Lung (tissue), 12 donors: ENCODE data around the gene DOK7. TPM values are rescaled to one million over a fixed set of nuclear protein-coding genes. Genes with fewer than 3 reads are reported as not detected.
A peak's percentile ranks its signal among the peaks of the same experiment; 100 is the strongest.

Experiments used
- ATAC-seq: fragments of 200-7000 bp; cut with Tn5 transposase; one replicate; pipeline ENCODE4 v1.9.1; 2020; ENCODE audit warnings: moderate number of reproducible peaks; ENCODE audit not compliant: insufficient read depth, low FRiP score
- DNase-seq, 3 donors: peaks; one replicate each; pipeline ENCODE4 v3.0.0-alpha.2; 2013 to 2017
- H3K27ac ChIP-seq, 2 donors: one replicate each; pipeline ENCODE4 v1.5.1; 2013; ENCODE audit warnings: mild to moderate bottlenecking in 2 of 2, moderate library complexity in 2 of 2, control low read depth in 1 of 2, inconsistent platforms in 1 of 2, low read depth in 1 of 2, low read length in 1 of 2
- H3K27me3 ChIP-seq, 3 donors: one replicate each; pipeline ENCODE4 v1.5.1; 2013; ENCODE audit warnings: low read length in 2 of 3; ENCODE audit not compliant: control insufficient read depth in 3 of 3, insufficient read depth in 3 of 3
- H3K36me3 ChIP-seq, 4 donors: one replicate each; pipeline ENCODE4 v1.5.1; 2013; ENCODE audit warnings: low read length in 4 of 4, mild to moderate bottlenecking in 1 of 4, moderate library complexity in 1 of 4; ENCODE audit not compliant: control insufficient read depth in 4 of 4, insufficient read depth in 4 of 4
- H3K4me1 ChIP-seq, 5 donors: one replicate each; pipeline ENCODE4 v1.5.1; 2013; ENCODE audit warnings: low read length in 5 of 5, mild to moderate bottlenecking in 2 of 5, moderate library complexity in 1 of 5; ENCODE audit not compliant: control insufficient read depth in 5 of 5, insufficient read depth in 5 of 5
- H3K4me3 ChIP-seq: one replicate; pipeline ENCODE4 v1.5.1; 2013; ENCODE audit warnings: mild to moderate bottlenecking, control low read depth, moderate library complexity
- H3K9ac ChIP-seq, 2 donors: one replicate each; pipeline ENCODE4 v1.5.1; 2013; ENCODE audit warnings: low read length in 2 of 2, control low read depth in 1 of 2; ENCODE audit not compliant: insufficient read depth in 1 of 2
- H3K9me3 ChIP-seq, 4 donors: one replicate each; pipeline ENCODE4 v1.5.1; 2013; ENCODE audit warnings: low read length in 3 of 4, mild to moderate bottlenecking in 1 of 4, moderate library complexity in 1 of 4; ENCODE audit not compliant: control insufficient read depth in 4 of 4, insufficient read depth in 3 of 4
- CTCF ChIP-seq: IDR thresholded peaks from 2 replicates; pipeline ENCODE4 v1.5.1; 2012; ENCODE audit warnings: mild to moderate bottlenecking; ENCODE audit errors: control extremely low read depth, extremely low read depth
- WGBS, 2 donors: extraction: QIAGEN DNeasy Blood & Tissue Kit; methylation state at CpG; one replicate each; pipeline ENCODE4 v1.1.7; 2013; 5-methylcytosine and 5-hydroxymethylcytosine counted together
- polyA plus RNA-seq, 2 donors: library from polyadenylated mRNA; stranded (reverse); fragments of 200-250 nt; gene quantifications; one replicate each; pipeline ENCODE4 v1.2.1, GENCODE V29; 2013
- total RNA-seq, 2 donors: library from RNA; depleted of rRNA in 1 of 2; stranded (reverse); fragments of >200 nt in 1 of 2; gene quantifications; one replicate each; pipeline ENCODE4 v1.2.1, GENCODE V29; 2014 to 2021
- donor health status: control.
- donor health status: control.
- donor health status: Bipolar disorder and iron deficiency.
- donor health status: healthy.
- donor health status: DM: yes; HTN: yes; CAD: no.

The DOK7 gene
- total and polyA plus RNA-seq, 4 donors = 0.53 to 2.7 (median 1.4) TPM

- no peak for ATAC-seq
Observed at GRCh38 chr4:3484057-3484973, 21.2 kb downstream of the DOK7 start.

GRCh38 chr4:3485011-3485791 is 22.1 kb downstream of the DOK7 start:
- Histone ChIP-seq H3K9ac (no peak overlapping the region), H3K27me3 (peaks cover 0 to 41% (median 3%) of the 10 kb centered on the region in 3 donors)

More at GRCh38 chr4:3484057-3484973, 21.2 kb downstream of the DOK7 start:
- H3K4me1 ChIP-seq = peaks cover 0 to 12% (median 0%) of the 10 kb centered on the region in 5 donors
- no peak for TF ChIP-seq CTCF
- peak overlapping the region; percentile 13 to 89 for H3K27ac ChIP-seq
- no peak overlapping the region for H3K4me3 ChIP-seq
- DNase-seq = peak in 1 of 3 donors; percentile 23
- H3K9me3 ChIP-seq = no peaks in the 10 kb centered on the region
- 45 to 59% methylated on average over 44 to 45 of the region's 45 CpGs for WGBS, 2 donors
- H3K27me3 ChIP-seq = peaks cover 0 to 39% (median 3%) of the 10 kb centered on the region in 3 donors
- no peak overlapping the region for H3K9ac ChIP-seq
- H3K36me3 ChIP-seq = no peaks in the 10 kb centered on the region

GRCh38 chr4:3485886-3486540 is 22.9 kb downstream of the DOK7 start:
- H3K9ac ChIP-seq = no peak overlapping the region
- no peak for DNase-seq
- TF ChIP-seq CTCF = no peak
- no peak for ATAC-seq
- peaks cover 0 to 48% (median 9%) of the 10 kb centered on the region in 3 donors for H3K27me3 ChIP-seq
- 84 to 88% methylated on average over 25 of the region's 25 CpGs for WGBS, 2 donors
- peaks cover 0 to 9% (median 0%) of the 10 kb centered on the region in 5 donors for H3K4me1 ChIP-seq
- H3K36me3 ChIP-seq = no peaks in the 10 kb centered on the region
- peak overlapping the region in 1 of 2 donors; percentile 89 for H3K27ac ChIP-seq
- H3K4me3 ChIP-seq = no peak overlapping the region
- H3K9me3 ChIP-seq = no peaks in the 10 kb centered on the region

More at GRCh38 chr4:3485011-3485791, 22.1 kb downstream of the DOK7 start:
- Histone ChIP-seq H3K4me1 (peaks cover 0 to 12% (median 0%) of the 10 kb centered on the region in 5 donors), H3K4me3 (no peak overlapping the region), H3K36me3 (no peaks in the 10 kb centered on the region), H3K27ac (peak overlapping the region in 1 of 2 donors; percentile 89), H3K9me3 (no peaks in the 10 kb centered on the region)
- ATAC-seq (no peak), DNase-seq (peak in 1 of 3 donors; percentile 42)
- 17 to 18% methylated on average over 29 to 36 of the region's 36 CpGs for WGBS, 2 donors
- TF ChIP-seq CTCF = no peak
